HG03103 (cell line): ENCODE results near the gene TAF3.

Experiments
- ATAC-seq: cut with Tn5 transposase; IDR thresholded peaks from one replicate; pipeline ENCODE4 v1.9.1; 2021; ENCODE audit warnings: low read depth; ENCODE audit not compliant: unreplicated experiment

The TAF3 gene

DNA sequence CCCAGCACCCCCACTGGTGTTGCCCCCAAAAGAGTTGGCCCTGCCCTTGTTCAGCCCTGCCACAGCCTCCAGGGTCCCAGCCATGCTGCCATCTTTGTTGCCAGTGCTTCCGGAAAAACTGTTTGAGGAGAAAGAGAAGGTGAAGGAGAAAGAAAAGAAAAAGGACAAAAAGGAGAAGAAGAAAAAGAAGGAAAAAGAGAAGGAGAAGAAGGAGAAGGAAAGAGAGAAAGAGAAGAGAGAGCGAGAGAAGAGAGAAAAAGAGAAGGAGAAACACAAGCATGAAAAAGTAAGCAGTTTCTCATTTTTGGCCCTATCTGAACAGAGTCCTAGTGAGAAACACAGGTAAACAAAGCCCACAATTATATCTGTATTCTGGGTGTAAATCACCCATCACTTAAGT lies 147.2 kb downstream of the TAF3 start:
- ATAC-seq, result no peak

DNA sequence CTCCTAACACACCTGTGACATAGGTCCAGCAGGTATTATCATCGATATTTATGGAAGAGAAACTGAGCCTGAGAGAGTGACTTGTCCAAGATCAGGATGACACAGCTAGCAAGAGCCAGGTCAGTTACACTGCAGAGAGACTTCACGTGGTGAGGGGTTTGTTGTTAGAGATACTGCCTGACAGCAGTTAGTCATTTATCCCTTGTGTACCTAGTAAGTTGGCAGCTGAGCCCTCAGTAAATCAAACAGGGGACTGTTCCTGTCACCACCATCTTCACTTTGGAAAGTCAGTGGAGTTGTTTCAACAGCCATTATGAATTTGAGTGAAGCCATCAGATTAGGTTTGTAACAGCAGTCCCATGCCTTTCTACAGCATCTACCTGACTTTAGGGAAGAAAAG lies 148.7 kb downstream of the TAF3 start:
- no peak for ATAC-seq

DNA sequence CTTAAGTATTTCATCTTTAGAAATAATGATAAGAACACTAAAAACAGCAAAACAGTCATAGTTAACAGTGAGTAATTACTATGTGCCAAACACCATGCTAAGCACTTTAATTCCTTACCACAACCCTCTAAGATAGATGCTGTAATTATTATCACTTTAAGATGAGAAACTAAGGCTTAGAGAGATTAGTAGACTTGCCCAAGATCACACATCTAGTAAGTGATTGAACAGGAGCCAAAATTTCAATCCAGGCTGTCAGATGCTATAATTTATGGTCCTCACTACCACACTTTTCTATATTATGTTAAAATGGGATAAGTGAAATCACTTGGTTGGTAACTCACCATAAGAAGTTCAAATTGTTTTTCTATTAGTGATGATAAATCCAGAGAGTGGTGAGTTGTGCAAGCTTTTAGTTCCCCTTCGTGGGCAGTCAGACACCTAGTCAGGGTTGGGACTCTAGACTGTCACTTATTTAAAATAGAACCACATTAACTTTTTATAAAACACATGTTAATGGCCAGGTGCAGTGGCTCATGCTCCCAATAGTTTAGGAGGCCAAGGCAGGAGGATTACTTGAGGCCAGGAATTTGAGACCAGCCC lies 150.3 kb downstream of the TAF3 start:
- no peak for ATAC-seq

DNA sequence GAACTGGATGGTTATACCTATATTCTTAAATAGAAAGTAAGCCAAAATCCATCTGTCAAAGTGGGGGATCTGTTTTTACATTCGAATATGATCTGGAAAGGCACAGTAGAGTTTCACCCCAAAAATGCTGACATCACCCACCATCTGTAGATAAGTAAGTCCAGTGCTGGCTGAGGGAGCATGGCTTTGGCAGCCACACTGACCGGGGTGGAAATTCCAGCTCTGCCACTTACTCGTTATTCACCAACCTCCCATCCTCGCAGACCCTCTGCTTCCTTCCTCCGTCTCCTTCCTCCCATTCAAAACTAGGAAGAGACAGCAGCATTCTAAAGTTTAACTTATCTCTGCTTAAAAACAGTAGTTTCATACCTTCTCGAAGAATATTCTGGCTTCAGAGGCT lies 151.3 kb downstream of the TAF3 start:
- ATAC-seq, result no peak

DNA sequence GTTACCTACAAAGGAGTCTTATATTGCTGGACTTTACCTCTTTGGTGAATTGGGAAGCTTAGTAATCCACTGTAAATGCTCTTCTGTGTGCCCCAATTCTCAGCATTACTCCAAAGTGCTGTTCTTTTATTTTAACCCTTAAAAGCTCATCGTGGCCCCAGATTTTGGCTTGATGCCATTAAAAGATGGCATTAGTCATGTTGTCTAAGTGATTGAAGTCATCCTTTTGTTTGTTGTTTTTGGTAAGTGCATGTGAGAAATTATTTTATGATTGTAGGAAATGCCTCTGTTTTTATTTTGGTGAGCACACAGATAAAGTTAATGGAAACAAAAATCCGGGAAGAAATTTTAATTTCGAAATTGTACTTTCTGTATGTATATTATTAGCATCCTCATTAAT lies 153.6 kb downstream of the TAF3 start:
- no peak for ATAC-seq

DNA sequence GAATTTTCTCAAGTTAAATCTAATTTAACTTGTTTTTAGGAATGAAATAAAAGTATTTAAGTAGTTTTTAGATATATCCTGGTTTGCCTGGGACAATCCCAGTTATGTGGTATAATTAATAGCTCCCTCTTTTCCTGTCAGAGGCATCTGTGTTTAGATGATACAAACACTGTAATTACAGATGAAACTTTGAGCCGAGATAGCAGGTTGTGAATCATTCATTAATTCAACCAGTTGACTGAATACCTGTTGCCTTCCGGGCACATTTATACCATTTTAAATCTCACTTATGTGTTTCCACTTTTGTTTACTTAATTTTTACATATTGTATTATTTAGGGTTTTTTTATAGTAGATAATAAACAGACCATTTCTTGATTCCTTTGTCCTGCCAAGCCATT lies 154.1 kb downstream of the TAF3 start:
- ATAC-seq, result no peak

DNA sequence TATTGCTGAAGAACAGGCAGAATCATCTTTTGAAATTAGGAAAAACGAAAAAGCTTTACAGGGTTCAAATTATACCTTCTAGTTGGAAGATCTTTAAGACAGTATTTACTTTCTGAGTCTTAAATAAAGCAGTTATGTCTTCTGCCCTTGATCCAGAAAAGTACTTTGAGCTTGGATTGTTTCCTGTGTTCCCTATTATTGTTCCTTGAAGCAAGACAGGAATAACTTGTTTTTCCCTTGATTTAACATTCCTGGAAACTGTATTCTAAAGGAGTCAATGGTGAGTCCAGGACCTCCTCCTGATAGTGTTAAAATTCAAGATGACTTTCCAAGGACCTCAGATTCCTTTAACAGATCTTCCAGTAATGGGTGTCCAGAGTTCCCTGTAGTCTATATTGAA lies 161.9 kb downstream of the TAF3 start:
- ATAC-seq, result no peak

DNA sequence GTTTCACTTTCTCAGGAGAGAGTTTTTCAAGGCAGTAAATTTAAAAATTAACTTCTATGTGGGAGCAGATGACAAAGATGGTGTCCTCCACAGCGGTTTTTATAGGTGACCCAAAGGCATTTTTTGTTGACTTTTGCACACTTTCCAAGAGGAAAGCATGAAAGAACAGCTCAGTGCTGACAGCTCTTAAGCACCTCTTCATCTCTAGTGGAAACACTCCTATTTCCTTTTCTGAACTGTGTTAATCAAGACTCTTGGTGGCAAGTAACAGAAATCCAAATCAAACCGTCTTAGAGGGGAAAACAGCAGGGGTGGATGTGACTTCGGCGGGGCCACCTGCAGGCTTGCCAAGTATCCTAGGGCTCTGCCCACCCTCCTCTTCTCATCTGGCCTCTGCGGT lies 164.4 kb downstream of the TAF3 start:
- no peak for ATAC-seq

DNA sequence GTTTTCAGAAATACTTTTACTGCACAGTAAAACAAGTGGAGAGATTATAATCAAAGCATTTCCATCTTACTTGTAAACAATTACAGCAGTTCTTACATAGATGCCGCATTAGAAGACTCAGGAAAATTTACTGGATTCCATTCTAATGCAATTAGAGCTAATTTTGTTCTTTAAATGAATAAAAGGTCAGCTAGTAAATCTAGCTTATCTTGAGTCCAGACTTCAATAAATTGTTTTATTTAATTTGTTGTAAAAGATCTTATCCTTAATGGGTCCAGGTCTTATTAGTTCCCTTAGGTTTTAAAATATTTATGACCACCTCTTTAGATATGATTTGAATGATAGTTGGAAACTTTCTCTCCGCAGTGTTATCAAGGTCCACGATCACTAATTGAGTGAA lies 166.0 kb downstream of the TAF3 start:
- no peak for ATAC-seq

DNA sequence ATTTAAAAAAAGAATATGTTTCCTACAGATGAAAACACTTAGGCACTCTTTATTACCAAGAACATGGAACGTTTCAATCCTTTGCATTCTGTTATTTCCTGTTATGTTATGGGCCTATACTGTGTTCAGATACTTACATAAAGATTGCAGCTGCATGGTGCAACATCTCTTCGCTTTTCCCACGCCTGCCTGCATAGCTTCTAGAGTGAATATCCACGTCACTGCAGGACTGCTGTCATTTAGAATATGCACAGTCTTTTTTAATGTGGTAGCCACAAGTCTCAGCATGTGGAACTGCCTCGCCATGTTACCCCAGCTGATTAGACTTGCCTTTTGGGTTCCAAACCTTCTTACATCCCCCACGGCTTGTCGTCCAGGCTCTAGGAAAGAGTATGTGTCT lies 166.6 kb downstream of the TAF3 start:
- ATAC-seq, result no peak

DNA sequence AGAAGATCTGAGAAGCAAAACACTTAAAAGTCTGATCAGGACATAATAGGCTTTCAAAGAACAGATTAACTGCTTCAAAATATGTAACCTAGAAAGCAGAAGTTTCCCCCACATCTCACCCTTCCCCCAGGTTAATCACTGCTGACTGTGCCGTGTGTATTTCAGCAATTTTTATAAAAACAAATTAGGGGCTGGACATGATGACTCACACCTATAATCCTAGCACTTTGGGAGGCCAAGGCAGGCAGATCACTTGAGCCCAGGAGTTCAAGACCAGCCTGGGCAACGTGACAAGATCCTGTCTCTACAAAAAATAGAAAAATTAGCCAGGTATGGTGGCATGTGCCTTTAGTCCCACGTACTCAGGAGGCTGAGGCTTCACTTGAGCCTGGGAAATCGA lies 168.5 kb downstream of the TAF3 start:
- ATAC-seq, result no peak

DNA sequence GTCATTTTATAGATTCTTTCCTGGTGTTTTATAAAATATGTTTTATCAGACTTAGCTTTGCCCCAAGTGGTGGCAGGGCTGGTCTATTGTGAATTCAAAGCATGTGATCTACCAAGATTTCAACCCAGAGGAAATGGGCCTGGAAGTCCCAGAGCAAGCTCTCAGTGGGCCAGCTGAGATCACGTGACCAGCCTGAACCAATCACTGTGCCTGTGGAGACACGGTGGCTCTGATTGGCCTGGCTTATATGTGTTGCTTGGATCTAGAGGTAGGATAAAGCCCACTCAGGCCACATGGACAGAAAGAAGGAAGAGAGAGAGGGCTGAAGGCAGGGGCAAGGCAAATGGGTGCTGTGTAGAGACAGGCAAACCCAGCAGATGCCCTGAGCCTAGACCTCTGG lies 170.7 kb downstream of the TAF3 start:
- ATAC-seq, result no peak

DNA sequence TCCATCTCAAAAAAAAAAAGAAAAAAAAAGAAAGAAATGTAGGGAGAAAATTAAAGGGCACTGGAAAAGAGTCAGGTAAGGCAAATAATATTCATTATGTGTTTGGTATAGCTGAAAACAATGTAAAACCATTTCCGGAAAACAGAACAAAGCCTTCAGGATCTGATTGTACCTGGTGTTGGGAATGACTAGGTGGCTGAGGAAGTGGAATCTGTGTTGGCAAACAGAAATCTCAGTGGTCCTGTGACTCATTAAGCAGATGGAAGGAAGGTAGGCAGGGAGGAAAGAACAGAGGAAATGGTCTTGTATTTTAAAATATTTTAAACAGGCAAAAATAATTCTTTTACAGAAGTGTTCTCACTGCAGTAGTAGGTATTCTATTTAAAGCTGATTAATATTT lies 180.5 kb downstream of the TAF3 start:
- ATAC-seq, result no peak

DNA sequence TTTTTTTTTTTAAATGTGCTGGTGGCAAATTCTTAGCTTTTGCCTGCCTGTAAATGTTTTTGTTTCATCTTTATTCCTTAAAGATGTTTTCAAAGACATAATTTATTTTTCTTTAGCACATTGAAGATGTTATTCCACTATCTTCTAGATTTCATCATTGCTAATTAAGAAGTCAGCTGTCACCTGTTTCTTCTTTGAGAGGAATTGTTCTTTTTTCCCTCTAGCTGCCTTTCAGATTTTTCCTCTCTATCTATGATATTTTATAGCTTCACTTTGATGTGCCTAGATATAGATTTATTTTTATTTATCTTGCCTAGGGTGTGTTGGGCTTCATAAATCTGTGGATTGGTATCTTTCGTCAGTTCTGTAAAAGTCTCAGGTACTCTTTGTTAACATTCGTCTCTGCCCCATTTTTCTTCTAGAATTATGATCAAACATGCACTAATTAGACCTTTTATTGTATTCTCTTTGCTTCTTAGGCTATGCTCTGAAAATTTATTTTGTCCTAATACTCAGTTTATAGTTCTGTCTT lies 186.2 kb downstream of the TAF3 start:
- no peak for ATAC-seq

DNA sequence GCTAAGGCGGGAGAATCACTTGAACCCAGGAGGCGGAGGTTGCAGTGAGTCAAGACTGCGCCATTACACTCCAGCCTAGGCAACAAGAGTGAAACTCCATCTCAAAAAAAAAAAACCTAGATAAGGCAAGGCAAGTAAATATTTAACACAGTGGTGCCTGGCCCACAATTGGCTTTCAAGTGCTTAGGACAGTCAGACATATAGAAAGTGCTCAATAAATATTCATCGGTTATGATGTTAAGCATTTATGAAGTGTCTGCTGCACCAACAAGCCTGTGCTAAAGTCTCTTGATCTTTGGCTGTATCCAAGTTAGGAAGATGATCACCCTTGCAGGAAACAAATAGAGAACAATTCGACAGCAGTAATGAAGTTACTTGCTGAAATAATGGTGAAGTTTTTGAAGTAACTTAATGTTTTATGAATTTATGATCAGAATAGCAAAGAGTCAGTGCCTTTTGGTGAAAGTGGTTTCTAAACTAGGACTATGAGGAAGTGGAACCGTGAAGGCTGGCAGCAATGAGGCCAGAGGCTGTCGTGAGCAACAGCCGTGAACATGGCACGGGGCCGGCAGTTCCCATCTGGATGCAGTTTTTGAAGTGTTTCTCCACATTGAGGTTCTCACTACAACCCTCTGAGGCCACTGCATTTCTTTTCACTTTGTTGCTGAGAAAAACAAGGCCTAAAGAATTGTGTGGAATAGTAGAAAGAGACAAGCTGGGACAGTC lies 188.1 kb downstream of the TAF3 start:
- ATAC-seq, result peak; percentile 58

DNA sequence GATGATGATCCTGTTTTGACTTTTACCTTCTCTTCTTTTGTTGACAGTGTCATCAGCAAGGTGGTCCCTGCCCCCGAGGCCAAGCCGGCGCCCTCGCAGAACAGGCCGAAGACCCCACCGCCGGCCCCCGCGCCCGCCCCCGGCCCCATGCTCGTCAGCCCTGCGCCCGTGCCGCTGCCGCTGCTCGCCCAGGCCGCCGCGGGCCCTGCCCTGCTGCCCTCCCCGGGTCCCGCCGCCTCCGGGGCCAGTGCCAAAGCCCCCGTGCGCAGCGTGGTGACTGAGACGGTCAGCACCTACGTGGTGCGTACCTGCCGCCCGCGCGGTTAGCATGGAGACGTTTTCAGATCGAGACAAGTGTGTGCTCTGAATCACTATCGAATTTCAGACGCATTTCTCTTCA lies 190.7 kb downstream of the TAF3 start:
- no peak for ATAC-seq

DNA sequence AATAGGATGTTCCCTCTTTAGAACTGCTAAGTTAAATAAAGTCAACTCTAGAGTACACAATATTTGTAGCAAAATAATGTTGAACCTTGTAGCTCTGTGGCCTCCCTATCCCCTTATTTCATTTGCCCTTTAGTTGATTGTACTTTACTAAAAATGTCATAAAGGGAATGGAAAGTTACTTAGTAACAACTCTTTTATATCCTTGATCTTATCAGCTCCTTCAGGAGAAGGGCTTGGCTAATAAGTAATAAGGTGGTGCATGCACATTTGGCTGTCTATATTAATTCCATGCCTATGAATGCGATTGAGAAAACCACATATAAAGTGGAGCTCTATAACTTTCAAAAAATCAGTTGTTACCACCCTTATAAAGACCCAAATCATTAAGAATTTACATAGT lies 194.7 kb downstream of the TAF3 start:
- ATAC-seq, result no peak

DNA sequence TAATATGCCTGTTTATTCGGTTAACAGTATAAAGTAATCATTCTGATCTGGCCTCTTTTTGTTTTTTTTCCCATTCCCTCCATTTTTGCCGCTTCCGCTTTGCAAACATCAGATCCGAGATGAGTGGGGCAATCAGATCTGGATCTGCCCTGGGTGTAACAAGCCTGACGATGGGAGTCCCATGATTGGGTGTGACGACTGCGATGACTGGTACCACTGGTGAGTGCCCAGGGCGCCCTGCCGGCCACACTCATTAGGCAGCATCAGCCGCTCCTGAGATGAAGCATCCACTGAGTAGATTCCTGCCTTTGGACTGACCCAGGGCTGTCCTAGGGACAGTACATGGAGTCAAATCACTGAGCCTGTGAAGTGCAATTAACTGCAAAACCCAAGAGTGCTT lies 195.3 kb downstream of the TAF3 start:
- no peak for ATAC-seq

DNA sequence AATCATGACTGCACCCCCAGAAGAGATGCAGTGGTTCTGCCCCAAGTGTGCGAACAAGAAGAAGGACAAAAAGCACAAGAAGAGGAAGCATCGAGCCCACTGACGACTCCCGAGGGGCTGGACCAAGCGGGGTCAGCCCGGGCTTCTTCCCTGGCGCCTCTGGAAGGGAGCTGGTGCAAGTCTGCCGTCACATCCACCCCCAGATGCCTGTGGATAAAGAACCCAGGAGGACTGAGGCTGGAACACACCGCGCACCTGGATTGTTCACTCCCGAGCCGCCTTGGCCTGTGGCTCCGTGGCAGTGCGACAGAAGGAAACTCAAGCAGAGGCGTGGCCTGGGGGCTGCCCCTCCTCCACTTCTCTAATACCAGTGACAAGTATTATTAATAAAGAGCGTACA lies 196.3 kb downstream of the TAF3 start:
- no peak for ATAC-seq

DNA sequence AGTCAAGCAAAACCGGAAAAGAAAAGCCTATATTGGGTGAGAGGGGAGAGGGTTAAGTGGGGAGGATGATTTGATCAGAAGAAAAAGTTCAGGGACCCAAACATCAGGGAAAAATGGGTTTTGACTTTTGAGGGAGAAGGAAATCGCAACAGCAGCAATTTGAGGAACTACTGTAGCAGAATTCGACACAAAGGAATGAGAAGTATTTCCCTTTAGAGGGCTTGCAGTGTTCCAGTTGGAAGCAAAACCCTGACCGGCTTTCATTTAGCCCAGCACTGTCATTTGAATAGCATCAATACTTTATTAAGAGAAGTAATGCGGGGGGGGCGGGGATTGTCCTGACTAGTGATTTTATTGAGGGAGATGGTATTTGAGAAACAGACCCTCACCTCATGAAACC lies 199.0 kb downstream of the TAF3 start:
- ATAC-seq, result no peak

DNA sequence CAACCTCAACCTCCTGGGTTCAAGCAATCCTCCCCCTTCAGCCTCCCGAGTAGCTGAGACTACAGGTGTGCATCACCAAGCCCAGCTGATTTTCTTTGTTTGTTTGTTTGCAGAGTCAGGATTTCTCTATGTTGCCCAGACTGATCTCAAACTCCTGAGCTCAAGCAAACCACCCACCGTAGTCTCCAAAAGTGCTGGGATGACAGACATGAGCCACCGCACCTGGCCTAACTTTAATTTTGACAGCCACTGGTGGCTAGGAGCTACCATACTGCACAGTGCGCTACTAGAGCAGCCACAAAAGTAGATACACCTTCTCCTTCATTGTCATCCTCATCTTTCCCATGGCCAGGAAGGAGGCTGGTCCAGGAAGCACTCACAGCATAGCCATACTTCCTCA lies 205.0 kb downstream of the TAF3 start:
- ATAC-seq, result no peak

DNA sequence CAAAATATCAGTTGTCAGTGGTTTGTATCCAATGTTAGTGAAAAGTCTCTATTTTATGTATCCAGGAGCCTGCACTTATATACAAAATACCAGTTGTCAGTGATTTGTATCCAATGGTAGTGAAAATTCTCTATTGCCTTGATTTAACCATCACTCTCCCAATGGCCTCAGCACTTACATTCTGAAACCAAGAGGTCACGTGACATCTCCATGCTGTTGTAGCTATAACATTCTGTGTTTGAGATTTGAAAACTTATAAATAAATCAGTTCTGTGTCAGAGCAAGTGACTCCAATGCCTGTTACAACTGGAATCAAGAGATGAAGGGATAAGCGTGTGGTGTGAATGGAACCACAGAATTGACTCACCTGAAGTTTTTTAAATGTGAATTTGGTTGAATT lies 205.5 kb downstream of the TAF3 start:
- ATAC-seq, result no peak
